GM12891 (cell line): ENCODE data around the gene SMARCC2.

Source experiments
- POLR2AphosphoS5 ChIP-seq: IDR thresholded peaks from 2 replicates; pipeline ENCODE4 v1.6.1; 2011; ENCODE audit warnings: low read depth, low read length, control low read depth
- SPI1 ChIP-seq: IDR thresholded peaks from 2 replicates; pipeline ENCODE4 v1.6.1; 2011; ENCODE audit warnings: low read depth, low read length, control low read depth
- TAF1 ChIP-seq: IDR thresholded peaks from 2 replicates; pipeline ENCODE4 v1.6.1; 2011; ENCODE audit warnings: low read depth, low read length, control low read depth

GRCh38 chr12:56160193-56160763 is 29.0 kb downstream of the SMARCC2 start:
- TF ChIP-seq TAF1 (no peak), POLR2AphosphoS5 (peak; percentile 67), SPI1 (no peak)
